Chondrocyte (in vitro differentiated cells): ENCODE measurements around the gene KLK13. TPM values are rescaled to one million over a fixed set of nuclear protein-coding genes. Genes with fewer than 3 reads are reported as not detected.

Source experiments
- DNase-seq: peaks from one replicate; pipeline ENCODE4 v3.0.0; 2021; ENCODE audit warnings: mixed read lengths, low spot score
- H3K27ac Mint-ChIP-seq: one replicate; pipeline ENCODE4 v1.8.0; 2021; ENCODE audit warnings: mild to moderate bottlenecking, moderate library complexity, mixed read lengths; ENCODE audit not compliant: unreplicated experiment
- H3K27me3 Mint-ChIP-seq: 2 replicates; pipeline ENCODE4 v1.8.0; 2021; ENCODE audit warnings: low read depth, mixed read lengths
- H3K36me3 Mint-ChIP-seq: 2 replicates; pipeline ENCODE4 v1.8.0; 2021; ENCODE audit warnings: low read depth, mixed read lengths
- H3K4me1 Mint-ChIP-seq: 2 replicates; pipeline ENCODE4 v1.8.0; 2021; ENCODE audit warnings: low read depth, mild to moderate bottlenecking, mixed read lengths
- H3K4me3 Mint-ChIP-seq: one replicate; pipeline ENCODE4 v1.8.0; 2021; ENCODE audit warnings: mild to moderate bottlenecking, moderate library complexity, mixed read lengths; ENCODE audit not compliant: unreplicated experiment
- H3K9me3 Mint-ChIP-seq: 2 replicates; pipeline ENCODE4 v1.8.0; 2021; ENCODE audit warnings: low read depth, mixed read lengths
- CTCF ChIP-seq: fragments of 200-600 bp; sonication (generic); IDR thresholded peaks from 2 replicates; pipeline ENCODE4 v1.5.0; 2021; ENCODE audit warnings: antibody characterized with exemption, mild to moderate bottlenecking, moderate library complexity
- total RNA-seq: library from RNA; stranded (reverse); gene quantifications from 3 replicates; pipeline ENCODE4 v1.2.1, GENCODE V29; 2021

KLK13 gene
- total RNA-seq, 1 donor from 2014 or later, result not detected

GRCh38 chr19:51023946-51024345, 40.9 kb downstream of the KLK13 start:
- no peak for DNase-seq
- Mint-ChIP-seq H3K4me1 (no peaks in the 10 kb centered on the region), H3K4me3 (no peak overlapping the region), H3K27me3 (peaks cover 34% of the 10 kb centered on the region), H3K36me3 (no peaks in the 10 kb centered on the region), H3K27ac (no peak overlapping the region), H3K9me3 (no peaks in the 10 kb centered on the region)
- TF ChIP-seq CTCF, result no peak

- Mint-ChIP-seq H3K4me1 (peaks cover under 1% of the 10 kb centered on the region), H3K9me3 (no peaks in the 10 kb centered on the region), H3K27ac (no peak overlapping the region), H3K4me3 (no peak overlapping the region), H3K27me3 (peaks cover 38% of the 10 kb centered on the region), H3K36me3 (peaks cover 2% of the 10 kb centered on the region)
- no peak for DNase-seq
- no peak for TF ChIP-seq CTCF
Observed at GRCh38 chr19:51022526-51022925, 42.4 kb downstream of the KLK13 start.

- Mint-ChIP-seq H3K36me3 (peaks cover 2% of the 10 kb centered on the region), H3K27me3 (peaks cover 43% of the 10 kb centered on the region), H3K4me3 (no peak overlapping the region), H3K9me3 (no peaks in the 10 kb centered on the region), H3K4me1 (peaks cover 6% of the 10 kb centered on the region), H3K27ac (no peak overlapping the region)
- peak; percentile 79 for TF ChIP-seq CTCF
- no peak for DNase-seq
Observed at GRCh38 chr19:51020988-51021651, 43.8 kb downstream of the KLK13 start.

- Mint-ChIP-seq H3K36me3 (peaks cover 2% of the 10 kb centered on the region), H3K27ac (no peak within 1 kb of the TSS), H3K27me3 (peaks cover 56% of the 10 kb centered on the region), H3K4me3 (no peak within 1 kb of the TSS), H3K4me1 (peaks cover 6% of the 10 kb centered on the region), H3K9me3 (no peaks in the 10 kb centered on the region)
- no peak for TF ChIP-seq CTCF
- no peak for DNase-seq
Observed at GRCh38 chr19:51019544-51019925, 45.4 kb downstream of the KLK13 start, which contains the start of gene KLK10. Gene KLK10 (minus strand): TSS chr19:51019709. CDS start chr19:51019130, 579 bp downstream.

- H3K4me3 Mint-ChIP-seq, result no peak overlapping the region
- H3K36me3 Mint-ChIP-seq, result peaks cover 2% of the 10 kb centered on the region
- H3K9me3 Mint-ChIP-seq, result no peaks in the 10 kb centered on the region
- no peak for DNase-seq
- H3K27ac Mint-ChIP-seq, result no peak overlapping the region
- H3K27me3 Mint-ChIP-seq, result peaks cover 60% of the 10 kb centered on the region
- TF ChIP-seq CTCF, result no peak
- H3K4me1 Mint-ChIP-seq, result peaks cover 6% of the 10 kb centered on the region
Observed at GRCh38 chr19:51018745-51019543, 45.9 kb downstream of the KLK13 start.
